Measurements from ENCODE around the gene ARHGAP10. TPM values are rescaled to one million over a fixed set of nuclear protein-coding genes. Genes with fewer than 3 reads are reported as not detected.
A peak's percentile ranks its signal among the peaks of the same experiment; 100 is the strongest.

ARHGAP10 gene
- total RNA-seq, 1 donor from 2014 or later = 111 TPM

DNA sequence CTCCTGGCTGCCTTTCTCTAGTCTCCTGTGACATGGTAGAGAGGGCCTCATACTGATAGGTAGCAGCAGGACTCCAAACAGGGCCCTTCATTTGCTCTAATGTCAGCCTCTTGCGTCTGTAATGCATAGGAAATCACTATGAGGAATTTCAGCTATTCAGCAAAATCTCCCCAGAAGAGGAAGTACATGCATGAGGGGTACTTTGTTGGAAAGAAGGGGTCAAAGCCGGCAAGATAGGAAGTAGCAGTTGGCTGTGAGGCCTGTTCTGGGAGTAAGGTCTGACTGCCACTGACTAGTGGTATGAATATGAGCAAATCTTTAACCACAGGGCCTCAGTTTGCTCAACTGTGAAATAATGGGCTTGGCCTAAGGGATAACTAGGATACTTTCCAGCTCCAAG is 283.2 kb downstream of the ARHGAP10 start:
- Mint-ChIP-seq H3K9me3 (ENCODE audit: low read depth) (no peaks in the 10 kb centered on the region), H3K27me3 (ENCODE audit: low read depth) (no peaks in the 10 kb centered on the region), H3K27ac (ENCODE audit: unreplicated experiment) (peak overlapping the region; percentile 57), H3K36me3 (ENCODE audit: low read depth) (peaks cover 9% of the 10 kb centered on the region), H3K4me3 (ENCODE audit: unreplicated experiment) (no peak overlapping the region), H3K4me1 (ENCODE audit: low read depth) (peaks cover 43% of the 10 kb centered on the region)
- TF ChIP-seq, protein P1, sequence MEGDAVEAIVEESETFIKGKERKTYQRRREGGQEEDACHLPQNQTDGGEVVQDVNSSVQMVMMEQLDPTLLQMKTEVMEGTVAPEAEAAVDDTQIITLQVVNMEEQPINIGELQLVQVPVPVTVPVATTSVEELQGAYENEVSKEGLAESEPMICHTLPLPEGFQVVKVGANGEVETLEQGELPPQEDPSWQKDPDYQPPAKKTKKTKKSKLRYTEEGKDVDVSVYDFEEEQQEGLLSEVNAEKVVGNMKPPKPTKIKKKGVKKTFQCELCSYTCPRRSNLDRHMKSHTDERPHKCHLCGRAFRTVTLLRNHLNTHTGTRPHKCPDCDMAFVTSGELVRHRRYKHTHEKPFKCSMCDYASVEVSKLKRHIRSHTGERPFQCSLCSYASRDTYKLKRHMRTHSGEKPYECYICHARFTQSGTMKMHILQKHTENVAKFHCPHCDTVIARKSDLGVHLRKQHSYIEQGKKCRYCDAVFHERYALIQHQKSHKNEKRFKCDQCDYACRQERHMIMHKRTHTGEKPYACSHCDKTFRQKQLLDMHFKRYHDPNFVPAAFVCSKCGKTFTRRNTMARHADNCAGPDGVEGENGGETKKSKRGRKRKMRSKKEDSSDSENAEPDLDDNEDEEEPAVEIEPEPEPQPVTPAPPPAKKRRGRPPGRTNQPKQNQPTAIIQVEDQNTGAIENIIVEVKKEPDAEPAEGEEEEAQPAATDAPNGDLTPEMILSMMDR (IDR thresholded peaks at IDR 0.05) = no peak
- DNase-seq (ENCODE audit: low spot score) = no peak

DNA sequence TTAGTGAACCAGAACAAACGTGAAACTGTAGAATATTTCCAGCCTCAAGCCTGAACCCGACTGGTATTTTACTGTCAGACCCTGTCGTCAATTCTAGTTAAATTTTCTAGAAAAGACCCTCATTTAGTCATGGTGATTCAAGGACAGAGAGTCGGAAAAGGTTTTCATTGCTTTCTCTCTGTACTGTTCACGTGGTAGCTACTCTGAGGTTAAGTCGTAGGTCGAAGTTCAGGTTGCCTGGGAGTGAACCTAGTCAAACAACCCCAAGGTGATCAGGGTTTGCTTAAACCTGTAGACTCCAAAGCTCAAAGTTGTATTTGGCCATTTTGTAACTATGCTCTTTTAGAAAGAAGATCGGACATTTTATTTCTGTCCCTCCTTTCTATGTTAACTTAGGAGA is 283.6 kb downstream of the ARHGAP10 start:
- Mint-ChIP-seq H3K4me1 (ENCODE audit: low read depth) (peaks cover 43% of the 10 kb centered on the region), H3K27ac (ENCODE audit: unreplicated experiment) (no peak overlapping the region), H3K27me3 (ENCODE audit: low read depth) (no peaks in the 10 kb centered on the region), H3K9me3 (ENCODE audit: low read depth) (no peaks in the 10 kb centered on the region), H3K4me3 (ENCODE audit: unreplicated experiment) (no peak overlapping the region), H3K36me3 (ENCODE audit: low read depth) (peaks cover 9% of the 10 kb centered on the region)
- no peak for DNase-seq (ENCODE audit: low spot score)
- TF ChIP-seq, protein P1 (IDR thresholded peaks at IDR 0.05) = no peak

DNA sequence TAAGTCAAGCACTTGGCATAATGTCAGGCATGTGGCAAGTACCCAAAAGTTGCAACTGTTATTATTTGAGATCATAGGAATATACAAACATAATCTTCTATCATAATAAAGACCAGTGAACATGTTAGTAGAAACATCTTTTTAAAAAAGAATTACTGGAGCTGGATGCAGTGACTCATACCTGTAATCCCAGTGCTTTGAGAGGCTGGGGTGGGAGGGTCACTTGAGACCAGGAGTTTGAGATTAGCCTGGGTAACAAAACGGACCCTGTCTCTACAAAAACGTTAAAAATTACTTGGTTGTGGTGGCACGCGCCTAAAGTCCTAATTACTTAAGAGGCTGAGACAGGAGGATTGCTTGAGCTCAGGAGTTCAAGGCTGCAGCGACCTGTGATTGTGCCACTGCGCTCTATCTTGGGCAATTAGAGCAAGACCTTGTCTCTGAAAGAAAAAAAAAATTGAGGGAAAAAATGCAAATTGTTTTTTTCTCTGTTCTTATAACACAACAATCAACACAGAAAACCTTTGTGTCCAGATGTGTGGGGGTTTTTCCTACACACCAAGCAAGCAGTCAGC is 284.3 kb downstream of the ARHGAP10 start:
- H3K4me3 Mint-ChIP-seq (ENCODE audit: unreplicated experiment) = no peak overlapping the region
- no peaks in the 10 kb centered on the region for H3K9me3 Mint-ChIP-seq (ENCODE audit: low read depth)
- peaks cover 6% of the 10 kb centered on the region for H3K36me3 Mint-ChIP-seq (ENCODE audit: low read depth)
- H3K4me1 Mint-ChIP-seq (ENCODE audit: low read depth) = peaks cover 43% of the 10 kb centered on the region
- no peak for DNase-seq (ENCODE audit: low spot score)
- H3K27ac Mint-ChIP-seq (ENCODE audit: unreplicated experiment) = no peak overlapping the region
- H3K27me3 Mint-ChIP-seq (ENCODE audit: low read depth) = no peaks in the 10 kb centered on the region
- TF ChIP-seq, protein P1 (IDR thresholded peaks at IDR 0.05) = no peak

DNA sequence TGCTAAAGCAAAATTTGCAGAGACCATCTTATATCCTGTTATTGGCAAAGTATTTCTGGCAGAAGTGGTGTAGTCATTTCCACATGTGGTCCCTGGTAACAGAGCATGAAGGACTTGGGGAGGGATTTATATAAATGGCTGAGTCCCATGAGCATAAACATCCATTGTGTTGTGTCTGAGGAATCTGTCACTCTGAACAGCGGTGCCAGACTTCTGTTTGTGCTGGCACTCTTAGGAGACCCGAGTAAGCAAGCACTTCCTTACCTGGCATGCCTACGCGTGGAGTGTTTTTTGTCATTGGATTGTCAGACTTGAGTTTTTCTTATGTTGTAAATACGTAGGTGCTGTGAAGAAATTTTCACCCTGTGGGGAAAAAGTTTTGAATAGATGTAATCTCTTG is 285.9 kb downstream of the ARHGAP10 start:
- peak overlapping the region; percentile 30 for H3K27ac Mint-ChIP-seq (ENCODE audit: unreplicated experiment)
- peaks cover 2% of the 10 kb centered on the region for H3K36me3 Mint-ChIP-seq (ENCODE audit: low read depth)
- TF ChIP-seq, protein P1 (IDR thresholded peaks at IDR 0.05) = no peak
- DNase-seq (ENCODE audit: low spot score) = no peak
- H3K4me3 Mint-ChIP-seq (ENCODE audit: unreplicated experiment) = no peak overlapping the region
- no peaks in the 10 kb centered on the region for H3K9me3 Mint-ChIP-seq (ENCODE audit: low read depth)
- no peaks in the 10 kb centered on the region for H3K27me3 Mint-ChIP-seq (ENCODE audit: low read depth)
- peaks cover 40% of the 10 kb centered on the region for H3K4me1 Mint-ChIP-seq (ENCODE audit: low read depth)

DNA sequence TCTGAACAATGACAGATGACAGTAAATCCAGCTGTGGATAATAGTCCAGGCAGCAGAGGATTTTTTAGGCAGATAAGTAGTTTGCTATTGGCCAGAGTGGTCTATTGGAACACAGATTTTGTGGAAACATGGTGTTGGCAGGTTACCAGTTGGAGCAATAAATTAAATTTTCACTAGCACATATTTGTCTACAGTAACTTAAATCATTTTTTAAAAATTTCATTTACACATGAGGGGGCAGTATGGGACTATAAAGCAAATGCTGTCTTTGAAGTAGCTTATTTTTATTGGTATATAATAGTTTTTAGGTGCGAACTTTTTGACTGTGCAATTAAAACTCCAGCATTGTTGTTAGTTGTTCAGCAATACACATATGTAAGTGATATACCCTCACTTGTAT is 289.8 kb downstream of the ARHGAP10 start:
- Mint-ChIP-seq H3K9me3 (ENCODE audit: low read depth) (no peaks in the 10 kb centered on the region), H3K27ac (ENCODE audit: unreplicated experiment) (no peak overlapping the region)
- TF ChIP-seq, protein P1 (IDR thresholded peaks at IDR 0.05) = peak; percentile 27

More for the DNA sequence above, 289.8 kb downstream of the ARHGAP10 start:
- no peak overlapping the region for H3K4me3 Mint-ChIP-seq (ENCODE audit: unreplicated experiment)
- no peaks in the 10 kb centered on the region for H3K27me3 Mint-ChIP-seq (ENCODE audit: low read depth)
- peaks cover 28% of the 10 kb centered on the region for H3K4me1 Mint-ChIP-seq (ENCODE audit: low read depth)
- DNase-seq (ENCODE audit: low spot score) = no peak
- peaks cover 17% of the 10 kb centered on the region for H3K36me3 Mint-ChIP-seq (ENCODE audit: low read depth)

Data from chondrocyte (in vitro differentiated cells).